Hindlimb muscle (tissue), 1 donor: ENCODE results near the gene ADTRP. TPM values are rescaled to one million over a fixed set of nuclear protein-coding genes. Genes with fewer than 3 reads are reported as not detected.
"Not testable (repeated sequence)": the region's sequence is repeated elsewhere in the genome, so short reads cannot be mapped to it uniquely, and the experiment has no call there.

Experiments used
- DNase-seq: peaks from one replicate; pipeline ENCODE4 v3.0.0-alpha.2; 2013
- polyA plus RNA-seq: library from polyadenylated mRNA; unstranded; fragments of 120-200 nt; gene quantifications from one replicate; pipeline ENCODE4 v1.2.1, GENCODE V29; 2013; ENCODE audit not compliant: insufficient read length

ADTRP gene
- polyA plus RNA-seq, 1 donor, result 0.49 TPM

GRCh38 chr6:11802886-11803590 lies 24.4 kb upstream of the ADTRP start:
- DNase-seq, result no peak

- DNase-seq, result not testable (repeated sequence)
Measured at GRCh38 chr6:11800531-11800930, 21.9 kb upstream of the ADTRP start.

- no peak for DNase-seq
Measured at GRCh38 chr6:11798538-11798937, 19.9 kb upstream of the ADTRP start.

DNA sequence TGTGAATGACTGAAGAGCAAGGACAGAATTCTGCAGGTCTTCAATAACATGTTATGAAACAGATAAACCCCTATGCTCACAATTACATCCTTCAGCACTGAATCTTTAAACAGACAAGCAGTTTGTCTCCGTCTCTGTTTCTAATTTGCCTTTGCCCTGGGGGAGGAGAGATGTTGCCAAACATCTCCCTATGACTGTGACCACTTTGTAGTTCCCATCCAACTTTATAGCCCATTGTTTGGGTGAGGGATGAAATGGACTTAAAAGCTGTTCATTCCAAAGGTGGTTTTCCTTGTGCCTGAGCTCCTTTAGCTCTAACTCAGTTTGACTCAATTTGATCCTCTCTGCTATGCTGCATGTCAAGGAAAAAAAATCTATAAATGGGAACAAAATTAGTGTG lies 19.5 kb upstream of the ADTRP start:
- DNase-seq, result no peak

DNA sequence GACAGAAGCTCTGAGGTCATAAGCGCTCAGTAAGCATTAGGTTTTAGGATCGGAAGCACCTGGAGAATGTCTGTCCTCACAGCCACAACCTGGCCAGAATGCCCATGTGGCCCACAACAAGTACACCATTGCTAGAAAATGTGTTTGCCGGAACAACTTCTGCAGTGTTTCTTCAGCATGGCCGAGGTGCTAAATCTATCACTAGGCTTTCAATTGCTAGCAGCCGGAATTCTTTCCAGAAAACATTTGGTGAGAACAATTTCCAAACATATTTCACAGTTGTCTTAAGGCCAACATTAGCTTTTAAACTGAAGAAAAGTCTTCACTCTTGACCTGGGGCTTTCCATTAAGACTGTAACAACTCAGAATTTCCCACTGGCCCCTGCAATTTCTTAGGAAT lies 18.2 kb upstream of the ADTRP start:
- DNase-seq, result no peak

GRCh38 chr6:11795403-11795802 lies 16.8 kb upstream of the ADTRP start:
- DNase-seq, result no peak

- DNase-seq, result no peak
Measured at GRCh38 chr6:11793277-11793676, 14.7 kb upstream of the ADTRP start.

- DNase-seq, result no peak
Measured at GRCh38 chr6:11791354-11792107, 12.9 kb upstream of the ADTRP start.

DNA sequence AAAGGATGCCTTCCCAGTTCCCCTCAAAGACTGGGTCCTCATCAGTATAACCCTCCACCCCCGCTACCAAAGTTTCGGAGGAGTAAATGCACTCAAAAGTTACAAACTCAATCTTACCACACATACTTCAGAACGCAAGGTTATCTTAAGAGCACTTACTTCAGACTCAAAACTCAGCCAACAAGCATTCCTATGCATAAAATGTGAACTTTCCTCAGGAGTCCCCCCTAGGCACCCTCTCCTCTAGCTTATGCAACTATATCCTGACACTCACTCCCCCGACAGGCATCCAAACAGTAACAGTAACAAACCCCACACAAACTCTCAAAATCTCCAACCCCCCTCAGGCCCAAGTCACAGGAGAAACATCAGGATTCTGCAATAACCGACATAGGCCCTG lies 11.1 kb upstream of the ADTRP start:
- DNase-seq, result no peak

DNA sequence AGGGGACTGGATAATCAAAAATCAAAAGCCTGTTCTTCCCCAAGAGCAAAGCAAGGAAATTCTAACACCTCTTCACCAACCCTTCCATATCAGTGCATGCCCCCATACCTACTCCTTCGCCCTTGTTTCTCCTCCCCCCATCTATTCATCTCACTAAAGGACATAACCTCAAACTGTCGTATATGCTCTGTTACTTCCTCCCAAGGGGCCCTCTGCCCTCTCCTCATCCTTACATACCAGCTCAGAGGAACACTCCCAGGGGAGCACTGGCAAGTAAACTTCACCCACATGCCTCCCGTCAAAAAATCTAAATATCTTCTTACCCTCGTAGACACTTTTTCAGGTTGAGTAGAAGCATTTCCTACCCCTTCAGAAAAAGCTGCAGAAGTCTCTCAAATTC lies 9.4 kb upstream of the ADTRP start:
- DNase-seq, result no peak

GRCh38 chr6:11785774-11786579 lies 7.4 kb upstream of the ADTRP start:
- DNase-seq, result no peak

GRCh38 chr6:11785415-11785773 lies 6.8 kb upstream of the ADTRP start:
- DNase-seq, result no peak

DNA sequence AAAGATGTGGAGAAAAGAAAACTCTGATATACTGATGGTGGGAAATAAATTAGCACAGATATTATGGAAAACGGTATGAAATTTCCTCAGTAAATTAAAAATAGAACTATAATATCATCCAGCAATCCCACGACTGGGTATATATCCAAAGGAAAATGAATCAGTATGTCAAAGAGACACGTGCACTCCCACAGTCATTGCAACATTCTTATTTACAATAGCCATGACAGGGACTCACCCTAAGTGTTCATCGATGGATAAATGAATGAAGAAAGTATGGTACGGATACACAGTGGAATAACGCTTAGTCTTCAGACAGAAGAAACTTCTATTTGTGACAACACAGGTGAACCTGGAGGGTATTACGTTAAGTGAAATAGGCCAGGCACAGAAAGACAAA lies 5.7 kb upstream of the ADTRP start:
- no peak for DNase-seq

GRCh38 chr6:11783524-11784064 lies 5.0 kb upstream of the ADTRP start:
- DNase-seq, result no peak

DNA sequence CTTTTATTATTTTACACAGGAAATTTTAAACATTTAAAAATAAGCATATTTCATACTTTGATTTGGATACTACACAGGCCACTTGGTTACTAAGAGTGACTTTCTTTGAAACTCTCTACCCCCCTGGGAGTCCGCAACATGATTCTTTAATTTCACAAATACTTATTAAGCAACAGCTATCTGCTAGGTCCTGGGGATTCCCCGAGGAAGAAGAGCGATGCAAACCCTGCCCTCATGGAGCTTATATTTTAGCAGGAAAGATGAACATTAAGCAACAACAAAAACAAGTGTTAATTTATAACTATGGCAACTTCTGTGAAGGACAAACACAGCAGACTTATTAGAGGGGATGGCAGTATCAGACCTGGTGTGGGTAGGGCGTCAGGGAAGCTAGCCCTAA lies 3.9 kb upstream of the ADTRP start:
- DNase-seq, result no peak

DNA sequence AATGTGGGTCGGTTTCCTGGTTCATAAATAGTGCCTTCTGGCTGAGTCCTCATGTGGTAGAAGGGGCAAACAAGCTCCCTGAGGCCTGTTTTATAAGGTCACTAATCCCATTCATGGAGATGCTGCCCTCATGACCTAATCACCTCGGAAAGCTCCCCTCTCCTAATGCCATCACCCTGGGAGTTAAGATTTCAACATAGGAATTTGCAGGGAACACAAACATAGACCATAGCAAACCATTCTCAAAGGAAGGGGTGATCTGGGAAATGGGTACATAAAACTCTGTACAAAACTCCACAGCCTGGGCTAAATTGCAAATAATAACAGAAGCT lies 1.5 kb upstream of the ADTRP start:
- DNase-seq, result no peak

GRCh38 chr6:11779329-11780096 lies 910 bp upstream of the ADTRP start:
- DNase-seq, result no peak

GRCh38 chr6:11778036-11778435 lies 567 bp downstream of the ADTRP start:
- no peak for DNase-seq

- DNase-seq, result no peak
Measured at GRCh38 chr6:11775791-11776409, 2.7 kb downstream of the ADTRP start.

GRCh38 chr6:11774426-11774825 lies 4.2 kb downstream of the ADTRP start:
- no peak for DNase-seq

DNA sequence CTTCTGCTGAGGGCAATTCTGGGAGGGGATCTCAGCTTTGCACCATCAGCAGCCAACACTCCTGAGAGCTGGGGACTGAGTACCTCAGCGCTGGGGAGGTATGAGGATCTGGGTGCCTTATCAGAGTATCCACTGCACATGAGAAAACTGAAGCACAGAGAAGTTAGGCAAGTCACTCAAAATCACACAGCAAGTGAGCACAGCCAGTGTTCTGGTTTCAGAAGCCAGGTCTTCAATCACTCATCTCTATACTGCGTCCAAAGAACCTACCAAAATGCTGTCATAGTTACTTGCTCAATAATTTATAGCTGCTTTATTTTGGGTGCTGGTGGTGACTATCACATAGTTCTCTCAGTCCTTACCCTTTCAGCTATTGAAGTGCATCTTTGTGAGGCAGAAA lies 5.0 kb downstream of the ADTRP start:
- no peak for DNase-seq

- DNase-seq, result no peak
Measured at GRCh38 chr6:11773013-11773412, 5.6 kb downstream of the ADTRP start.
